Measurements from ENCODE around the gene ANKS1B. TPM values are rescaled to one million over a fixed set of nuclear protein-coding genes. Genes with fewer than 3 reads are reported as not detected.
"Not testable (repeated sequence)": the region's sequence is repeated elsewhere in the genome, so short reads cannot be mapped to it uniquely, and the experiment has no call there.

The ANKS1B gene
- total RNA-seq, 1 experiment from 2014 or later: 0.61 TPM

GRCh38 chr12:99806304-99806703 is 178.4 kb downstream of the ANKS1B start:
- no peak overlapping the region for H3K4me3 Mint-ChIP-seq (ENCODE audit: unreplicated experiment)
- H3K9me3 ChIP-seq: no peaks in the 10 kb centered on the region
- no TSS peak for BruUV-seq (replicated peaks)
- no peaks in the 10 kb centered on the region for H3K4me1 ChIP-seq
- H3K4me1 Mint-ChIP-seq (ENCODE audit: low read depth, unreplicated experiment): no peaks in the 10 kb centered on the region
- H3K27me3 Mint-ChIP-seq (ENCODE audit: insufficient read depth, unreplicated experiment): peaks cover 11% of the 10 kb centered on the region
- POLR2A ChIA-PET: no interaction called here
- no peaks in the 10 kb centered on the region for H3K9me3 Mint-ChIP-seq (ENCODE audit: unreplicated experiment)
- no peaks in the 10 kb centered on the region for H3K36me3 ChIP-seq (ENCODE audit: control insufficient read depth, insufficient read depth, low read length)
- H3K4me3 ChIP-seq (ENCODE audit: low read depth, low read length): no peak overlapping the region
- CTCF ChIA-PET: no interaction called here
- intact Hi-C loops (cut with micrococcal nuclease; ENCODE audit: unreplicated experiment): no loop called here
- H3K27me3 ChIP-seq (replicated peaks; ENCODE audit: control insufficient read depth, insufficient read depth, low read length): no peaks in the 10 kb centered on the region
- DNase-seq: no peak
- TF ChIP-seq CTCF (IDR thresholded peaks at IDR 0.05; ENCODE audit: insufficient read depth in 1 of 2, low read depth in 1 of 2, low read length in 1 of 2, severe bottlenecking in 1 of 2, unreplicated experiment in 1 of 2): no peak
- no peak overlapping the region for H3K27ac Mint-ChIP-seq (ENCODE audit: unreplicated experiment)
- no peaks in the 10 kb centered on the region for H3K36me3 Mint-ChIP-seq (ENCODE audit: insufficient read depth, unreplicated experiment)

GRCh38 chr12:99804715-99805114 is 180.0 kb downstream of the ANKS1B start:
- Histone ChIP-seq H3K27me3 (replicated peaks; ENCODE audit: control insufficient read depth, insufficient read depth, low read length) (no peaks in the 10 kb centered on the region), H3K4me3 (ENCODE audit: low read depth, low read length) (no peak overlapping the region), H3K9me3 (no peaks in the 10 kb centered on the region), H3K36me3 (ENCODE audit: control insufficient read depth, insufficient read depth, low read length) (no peaks in the 10 kb centered on the region), H3K4me1 (no peaks in the 10 kb centered on the region)
- Mint-ChIP-seq H3K4me1 (ENCODE audit: low read depth, unreplicated experiment) (no peaks in the 10 kb centered on the region), H3K4me3 (ENCODE audit: unreplicated experiment) (no peak overlapping the region), H3K9me3 (ENCODE audit: unreplicated experiment) (no peaks in the 10 kb centered on the region), H3K36me3 (ENCODE audit: insufficient read depth, unreplicated experiment) (no peaks in the 10 kb centered on the region), H3K27me3 (ENCODE audit: insufficient read depth, unreplicated experiment) (peaks cover 11% of the 10 kb centered on the region), H3K27ac (ENCODE audit: unreplicated experiment) (no peak overlapping the region)
- no peak for TF ChIP-seq CTCF (IDR thresholded peaks at IDR 0.05; ENCODE audit: insufficient read depth in 1 of 2, low read depth in 1 of 2, low read length in 1 of 2, severe bottlenecking in 1 of 2, unreplicated experiment in 1 of 2)
- ChIA-PET CTCF (no interaction called here), POLR2A (no interaction called here)
- BruUV-seq (replicated peaks): no TSS peak
- intact Hi-C loops (cut with micrococcal nuclease; ENCODE audit: unreplicated experiment): no loop called here
- DNase-seq: no peak

GRCh38 chr12:99800605-99801004 is 184.1 kb downstream of the ANKS1B start:
- H3K36me3 Mint-ChIP-seq (ENCODE audit: insufficient read depth, unreplicated experiment): no peaks in the 10 kb centered on the region
- Histone ChIP-seq H3K4me1 (no peaks in the 10 kb centered on the region), H3K27me3 (replicated peaks; ENCODE audit: control insufficient read depth, insufficient read depth, low read length) (no peaks in the 10 kb centered on the region), H3K9me3 (no peaks in the 10 kb centered on the region), H3K36me3 (ENCODE audit: control insufficient read depth, insufficient read depth, low read length) (no peaks in the 10 kb centered on the region), H3K4me3 (ENCODE audit: low read depth, low read length) (no peak overlapping the region)
- no peak for DNase-seq
- ChIA-PET CTCF (no interaction called here), POLR2A (no interaction called here)
- no peak overlapping the region for H3K27ac Mint-ChIP-seq (ENCODE audit: unreplicated experiment)
- H3K27me3 Mint-ChIP-seq (ENCODE audit: insufficient read depth, unreplicated experiment): peaks cover 9% of the 10 kb centered on the region
- H3K4me3 Mint-ChIP-seq (ENCODE audit: unreplicated experiment): no peak overlapping the region
- intact Hi-C loops (cut with micrococcal nuclease; ENCODE audit: unreplicated experiment): no loop called here
- no peaks in the 10 kb centered on the region for H3K4me1 Mint-ChIP-seq (ENCODE audit: low read depth, unreplicated experiment)
- BruUV-seq (replicated peaks): no TSS peak
- H3K9me3 Mint-ChIP-seq (ENCODE audit: unreplicated experiment): no peaks in the 10 kb centered on the region
- no peak for TF ChIP-seq CTCF (IDR thresholded peaks at IDR 0.05; ENCODE audit: insufficient read depth in 1 of 2, low read depth in 1 of 2, low read length in 1 of 2, severe bottlenecking in 1 of 2, unreplicated experiment in 1 of 2)

- intact Hi-C loops (cut with micrococcal nuclease; ENCODE audit: unreplicated experiment); H3K4me3 ChIP-seq (ENCODE audit: low read depth, low read length); CTCF ChIA-PET; DNase-seq; H3K36me3 ChIP-seq (ENCODE audit: control insufficient read depth, insufficient read depth, low read length); H3K9me3 Mint-ChIP-seq (ENCODE audit: unreplicated experiment); H3K27me3 Mint-ChIP-seq (ENCODE audit: insufficient read depth, unreplicated experiment); H3K4me1 ChIP-seq; H3K27me3 ChIP-seq (replicated peaks; ENCODE audit: control insufficient read depth, insufficient read depth, low read length); POLR2A ChIA-PET; H3K36me3 Mint-ChIP-seq (ENCODE audit: insufficient read depth, unreplicated experiment); H3K4me3 Mint-ChIP-seq (ENCODE audit: unreplicated experiment); BruUV-seq (replicated peaks); H3K27ac Mint-ChIP-seq (ENCODE audit: unreplicated experiment); H3K4me1 Mint-ChIP-seq (ENCODE audit: low read depth, unreplicated experiment); H3K9me3 ChIP-seq: not testable (repeated sequence)
Measured at GRCh38 chr12:99797931-99798330, 186.8 kb downstream of the ANKS1B start.

All from Caco-2 (cell line).